Measurements from ENCODE around the gene EPX.

- TF ChIP-seq EZH2phosphoT487 (IDR thresholded peaks at IDR 0.05; ENCODE audit: borderline replicate concordance) (no peak), TCF7L2 (IDR thresholded peaks at IDR 0.05; ENCODE audit: borderline replicate concordance, extremely low read depth, insufficient read depth, insufficient read length) (no peak), CTCF (IDR thresholded peaks at IDR 0.05 in 2 of 3, conservative IDR thresholded peaks at IDR 0.05 in 1 of 3; ENCODE audit: borderline replicate concordance in 1 of 3, insufficient read depth in 1 of 3, low read depth in 2 of 3, low read length in 2 of 3) (peak; percentile 58 to 90 (median 88)), SRF (IDR thresholded peaks at IDR 0.05; ENCODE audit: low read depth) (no peak), POLR2A (IDR thresholded peaks at IDR 0.05; ENCODE audit: borderline replicate concordance, extremely low read depth, insufficient read depth, insufficient read length) (no peak), POLR2AphosphoS5 (IDR thresholded peaks at IDR 0.05; ENCODE audit: low read depth, low read length) (no peak), EZH2 (IDR thresholded peaks at IDR 0.05) (no peak), YY1 (IDR thresholded peaks at IDR 0.05; ENCODE audit: extremely low read depth, insufficient replicate concordance, low read depth, low read length) (no peak), ELF1 (IDR thresholded peaks at IDR 0.05; ENCODE audit: borderline replicate concordance, low read depth) (no peak), EGR1 (IDR thresholded peaks at IDR 0.05; ENCODE audit: low read depth) (no peak), MAX (IDR thresholded peaks at IDR 0.05) (peak; percentile 60; the same call in 1 of the 2 replicates), RAD21 (IDR thresholded peaks at IDR 0.05; ENCODE audit: low read depth) (no peak; the same call in 1 of the 2 replicates), REST (IDR thresholded peaks at IDR 0.05; ENCODE audit: low read depth) (no peak), JUND (IDR thresholded peaks at IDR 0.05) (no peak)
Measured at GRCh38 chr17:58200024-58200633, 7.6 kb downstream of the EPX start.
